Effector memory CD8-positive, alpha-beta T cell (primary cell): ENCODE results near the gene CADPS.

Source experiments
- ATAC-seq: fragments of 150-1000 bp; cut with Tn5 transposase; replicated peaks from 2 replicates; pipeline ENCODE4 v1.10.0; 2021; ENCODE audit warnings: mild to moderate bottlenecking, moderate library complexity
- DNase-seq, 3 experiments: peaks; one replicate each; pipeline ENCODE4 v3.0.0; 2021
- H3K27ac Mint-ChIP-seq, 2 donors: one replicate each; pipeline ENCODE4 v1.8.0; 2022; ENCODE audit warnings: mild to moderate bottlenecking in 2 of 2, mixed read lengths in 2 of 2, moderate library complexity in 2 of 2
- H3K27me3 Mint-ChIP-seq, 2 donors: one replicate each; pipeline ENCODE4 v1.8.0; 2022; ENCODE audit warnings: mixed read lengths in 2 of 2
- H3K36me3 Mint-ChIP-seq: one replicate; pipeline ENCODE4 v1.8.0; 2022; ENCODE audit warnings: mild to moderate bottlenecking, moderate library complexity, mixed read lengths; ENCODE audit not compliant: insufficient read depth
- H3K4me1 Mint-ChIP-seq, 2 donors: one replicate each; pipeline ENCODE4 v1.8.0; 2022; ENCODE audit warnings: low read depth in 2 of 2, mixed read lengths in 2 of 2
- H3K4me3 Mint-ChIP-seq, 2 donors: one replicate each; pipeline ENCODE4 v1.8.0; 2022; ENCODE audit warnings: mild to moderate bottlenecking in 2 of 2, mixed read lengths in 2 of 2, moderate library complexity in 2 of 2
- H3K9me3 Mint-ChIP-seq, 2 donors: one replicate each; pipeline ENCODE4 v1.8.0; 2022; ENCODE audit warnings: mixed read lengths in 2 of 2

Gene CADPS

DNA sequence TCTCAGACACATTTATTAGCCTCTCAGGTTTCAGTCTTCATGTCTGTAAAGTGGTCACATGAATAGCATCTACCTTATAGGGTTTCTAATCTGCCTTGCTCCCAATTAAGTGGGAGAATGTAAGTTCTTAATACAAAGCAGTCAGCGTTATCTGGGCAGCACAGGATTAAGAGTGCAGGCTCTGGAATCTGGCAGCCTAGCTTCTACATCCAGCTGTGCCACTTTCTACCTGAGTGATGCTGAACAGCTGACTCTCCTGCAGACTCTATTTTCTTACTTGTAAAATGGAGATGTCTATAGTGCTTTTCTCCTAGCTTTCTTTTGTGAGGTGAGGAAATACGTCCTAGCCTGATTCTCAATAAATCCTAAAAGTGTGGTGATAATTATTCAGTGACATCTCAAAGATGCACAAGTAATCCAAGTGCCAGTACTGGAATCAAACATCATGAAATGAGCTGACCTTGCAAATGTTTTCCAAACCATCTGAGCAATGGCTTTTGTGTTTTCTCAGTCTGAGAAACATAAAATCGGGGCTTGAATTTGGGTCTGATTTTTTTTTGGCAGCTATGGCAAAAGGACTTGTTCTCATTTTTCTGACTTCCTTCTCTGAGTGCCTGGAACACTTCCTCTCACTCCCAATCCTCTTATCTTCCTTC, 269.7 kb downstream of the CADPS start:
- ATAC-seq (no peak), DNase-seq (no peak)
- Mint-ChIP-seq H3K27me3 (no peaks in the 10 kb centered on the region), H3K27ac (no peak overlapping the region), H3K9me3 (peaks cover 0 to 4% of the 10 kb centered on the region in 2 donors), H3K4me3 (no peak overlapping the region), H3K4me1 (no peaks in the 10 kb centered on the region), H3K36me3 (peaks cover 2% of the 10 kb centered on the region)

DNA sequence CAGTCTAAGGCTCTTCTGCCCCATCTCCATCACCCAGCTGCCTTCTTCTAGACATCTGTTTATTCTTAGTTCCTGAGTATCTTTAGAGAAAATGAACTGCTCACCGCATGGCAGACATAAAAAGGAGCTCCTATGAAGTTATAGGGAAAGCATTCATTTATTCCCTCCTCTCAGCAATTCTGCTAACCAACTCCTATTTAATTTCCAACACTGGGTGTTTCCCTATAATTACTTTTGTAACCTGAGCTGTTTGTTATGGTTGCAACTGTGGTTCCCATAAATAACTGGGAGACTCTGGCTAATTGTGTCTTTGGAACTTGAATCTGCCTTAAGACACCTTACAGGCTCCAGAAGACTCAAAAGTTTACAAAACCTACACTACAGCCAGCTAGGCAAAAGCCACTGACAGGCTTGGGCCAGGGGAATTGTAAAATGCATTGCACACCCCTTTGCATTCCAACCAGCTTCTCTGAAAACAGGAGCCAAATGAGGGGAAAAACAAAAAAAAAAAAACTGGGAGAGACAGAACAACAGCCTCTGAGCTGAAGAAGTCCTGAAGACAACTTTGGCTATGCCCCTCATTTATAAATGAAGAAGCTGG, 270.4 kb downstream of the CADPS start:
- Mint-ChIP-seq H3K36me3 (no peaks in the 10 kb centered on the region), H3K27ac (no peak overlapping the region), H3K9me3 (peaks cover 0 to 4% of the 10 kb centered on the region in 2 donors), H3K27me3 (no peaks in the 10 kb centered on the region), H3K4me1 (no peaks in the 10 kb centered on the region), H3K4me3 (no peak overlapping the region)
- no peak for ATAC-seq
- no peak for DNase-seq

DNA sequence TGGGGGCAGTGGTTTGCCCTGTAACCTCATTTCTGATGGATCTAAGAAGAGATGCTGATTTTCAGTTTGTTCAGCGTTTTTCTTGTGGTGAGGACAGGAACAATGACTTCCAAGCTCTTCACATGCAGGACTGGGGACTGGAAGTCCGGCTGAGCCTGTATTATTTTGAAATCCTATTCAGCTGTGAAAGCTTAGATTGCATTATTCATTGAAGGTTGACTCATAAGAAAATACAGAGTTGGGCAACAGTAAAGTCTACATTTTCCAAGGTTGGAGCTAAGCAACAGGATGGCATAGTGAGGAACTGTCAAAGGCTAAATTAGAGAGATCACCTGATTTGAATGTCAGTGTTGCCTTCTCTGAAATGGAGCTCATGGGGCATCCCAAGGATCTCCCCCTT, 270.9 kb downstream of the CADPS start:
- no peaks in the 10 kb centered on the region for H3K27me3 Mint-ChIP-seq
- H3K9me3 Mint-ChIP-seq = peaks cover 0 to 4% of the 10 kb centered on the region in 2 donors
- H3K4me1 Mint-ChIP-seq = no peaks in the 10 kb centered on the region
- no peak for ATAC-seq
- no peak overlapping the region for H3K4me3 Mint-ChIP-seq
- DNase-seq = no peak
- H3K27ac Mint-ChIP-seq = no peak overlapping the region
- no peaks in the 10 kb centered on the region for H3K36me3 Mint-ChIP-seq

DNA sequence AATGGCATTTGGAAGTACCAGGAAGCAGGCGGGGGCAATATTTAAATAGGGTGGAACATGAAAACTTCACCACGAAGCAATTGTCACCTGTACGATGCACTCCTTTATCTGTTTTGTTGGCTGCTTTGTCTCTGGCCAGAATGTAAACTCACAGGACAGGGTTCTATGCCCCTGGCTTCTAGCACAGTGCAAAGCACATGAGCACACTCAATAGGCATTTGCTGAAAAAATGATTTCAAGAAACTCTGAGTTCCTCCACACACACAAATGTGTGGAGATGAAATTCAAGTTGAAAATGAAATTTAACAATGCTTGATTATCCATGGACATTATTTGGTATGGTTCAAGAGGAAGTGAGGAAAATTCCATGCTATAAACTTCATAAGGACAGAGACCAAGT, 272.2 kb downstream of the CADPS start:
- Mint-ChIP-seq H3K27ac (no peak overlapping the region), H3K36me3 (no peaks in the 10 kb centered on the region), H3K27me3 (no peaks in the 10 kb centered on the region), H3K4me3 (no peak overlapping the region), H3K9me3 (peaks cover 0 to 4% of the 10 kb centered on the region in 2 donors), H3K4me1 (no peaks in the 10 kb centered on the region)
- no peak for ATAC-seq
- no peak for DNase-seq

DNA sequence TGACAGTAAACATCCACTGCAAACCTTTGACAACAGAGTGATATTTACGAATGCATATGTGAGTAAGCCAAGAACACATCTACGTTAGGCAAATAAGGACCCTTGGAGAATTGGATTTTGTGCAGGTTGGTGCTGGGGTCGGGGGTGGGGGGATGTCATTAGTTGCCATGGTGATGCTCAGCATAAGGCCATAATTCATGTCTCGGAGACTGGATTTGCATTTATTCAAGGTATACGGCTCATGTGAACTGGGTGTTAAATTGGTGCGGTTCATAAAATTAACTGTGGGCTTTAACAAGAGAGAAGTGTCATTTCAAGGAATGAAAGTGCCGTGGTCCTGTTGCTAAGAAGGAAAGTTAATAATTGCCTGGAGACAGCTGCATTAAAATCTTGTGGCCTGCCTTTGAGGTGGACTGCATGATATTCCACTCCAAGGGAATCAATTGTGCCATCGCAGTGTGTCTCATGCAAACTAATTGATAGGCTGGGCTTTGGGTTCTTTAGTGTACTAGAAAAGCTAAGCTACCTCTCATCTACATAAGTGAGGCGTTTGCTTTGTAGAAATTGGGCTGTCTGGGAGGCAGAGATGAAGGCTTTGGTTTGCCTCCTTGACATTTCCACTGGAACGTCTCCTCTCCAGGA, 273.0 kb downstream of the CADPS start:
- H3K4me3 Mint-ChIP-seq = no peak overlapping the region

DNA sequence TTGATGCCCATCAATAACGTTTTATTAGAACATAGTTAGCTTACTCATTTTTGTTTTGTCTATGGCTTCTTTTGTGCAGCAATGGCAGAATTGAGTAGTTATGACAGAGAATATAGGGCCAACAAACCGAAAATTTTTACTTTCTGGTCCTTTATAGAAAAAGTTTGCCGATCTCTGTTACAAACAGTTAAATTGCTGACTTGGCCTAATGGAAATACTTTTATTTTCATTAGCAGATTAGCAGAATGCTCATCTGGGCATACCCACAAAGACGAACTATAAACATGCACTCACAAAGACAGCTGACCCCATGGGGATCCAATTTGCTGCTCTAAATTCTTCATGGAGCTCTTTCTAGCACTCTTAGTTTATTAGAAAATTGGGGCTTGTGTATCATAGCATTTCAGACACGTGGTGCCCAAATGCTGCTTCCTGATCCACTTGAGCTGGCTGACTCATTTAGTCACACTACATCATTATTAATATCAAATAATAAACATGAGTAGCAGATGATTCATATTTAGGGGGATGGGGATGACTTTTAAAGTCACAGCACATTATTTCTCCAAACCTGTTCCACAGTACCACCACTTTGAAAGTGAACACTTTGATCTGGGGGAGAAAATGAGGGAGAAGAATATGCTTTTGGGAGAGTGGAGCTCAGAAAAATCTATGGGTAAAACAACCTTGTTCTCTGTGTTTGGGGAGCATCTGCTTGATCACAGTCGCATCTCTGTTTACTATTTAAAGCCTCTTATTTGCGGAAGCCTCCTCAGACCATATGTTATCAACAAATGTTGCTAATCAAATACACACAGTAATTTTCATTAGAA, 273.8 kb downstream of the CADPS start:
- H3K27ac Mint-ChIP-seq = no peak overlapping the region
- no peak for DNase-seq

More for the DNA sequence above, 273.0 kb downstream of the CADPS start:
- Mint-ChIP-seq H3K27ac (no peak overlapping the region), H3K36me3 (no peaks in the 10 kb centered on the region), H3K9me3 (peaks cover 0 to 1% of the 10 kb centered on the region in 2 donors), H3K27me3 (no peaks in the 10 kb centered on the region), H3K4me1 (no peaks in the 10 kb centered on the region)
- no peak for DNase-seq
- ATAC-seq = no peak

DNA sequence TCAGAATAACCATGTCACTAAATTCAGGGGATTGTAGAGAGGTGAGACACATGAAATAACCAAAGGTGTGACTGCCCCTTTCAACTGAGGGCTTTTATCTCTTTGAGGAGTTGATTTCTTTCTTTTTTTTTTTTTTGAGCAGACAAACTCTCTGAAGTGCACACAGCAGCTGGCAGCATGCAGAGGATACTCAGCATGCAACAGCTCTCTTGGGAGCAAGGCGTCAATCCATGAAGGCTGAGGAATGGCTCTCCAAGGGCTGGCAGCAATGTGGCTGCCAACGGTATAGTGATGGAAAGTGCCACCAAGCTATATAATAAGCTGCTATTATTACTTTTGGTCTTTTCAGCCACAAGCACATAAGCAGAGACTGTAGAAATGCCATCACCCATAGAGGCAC, 275.2 kb downstream of the CADPS start:
- no peak for ATAC-seq
- peaks cover 3% of the 10 kb centered on the region for H3K36me3 Mint-ChIP-seq

More for the DNA sequence above, 273.8 kb downstream of the CADPS start:
- H3K4me1 Mint-ChIP-seq = no peaks in the 10 kb centered on the region
- no peaks in the 10 kb centered on the region for H3K9me3 Mint-ChIP-seq
- ATAC-seq = no peak
- H3K36me3 Mint-ChIP-seq = no peaks in the 10 kb centered on the region
- no peak overlapping the region for H3K4me3 Mint-ChIP-seq
- no peaks in the 10 kb centered on the region for H3K27me3 Mint-ChIP-seq

DNA sequence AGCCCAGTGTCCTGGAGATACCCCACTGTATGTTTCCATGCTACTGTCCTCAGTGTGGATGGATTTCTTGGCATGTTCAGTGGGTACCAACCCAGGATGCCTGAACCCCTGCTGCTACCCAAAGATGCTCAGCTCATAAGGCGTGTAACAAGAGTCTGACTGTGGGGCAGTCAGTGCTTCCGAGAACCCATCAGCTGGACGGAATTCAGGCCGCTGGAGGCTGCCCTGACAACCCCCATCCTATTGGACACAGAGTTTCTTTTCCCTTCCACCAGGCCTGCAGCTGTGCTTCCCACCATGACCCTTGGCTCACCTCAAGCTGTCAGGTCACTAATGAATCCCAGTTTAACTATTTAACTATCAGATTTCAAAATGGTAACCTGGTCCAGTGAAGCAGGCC, 277.7 kb downstream of the CADPS start:
- no peaks in the 10 kb centered on the region for H3K27me3 Mint-ChIP-seq
- peaks cover 3% of the 10 kb centered on the region for H3K36me3 Mint-ChIP-seq
- ATAC-seq (no peak), DNase-seq (no peak)
- no peak overlapping the region for H3K27ac Mint-ChIP-seq
- H3K4me3 Mint-ChIP-seq = no peak overlapping the region
- no peaks in the 10 kb centered on the region for H3K4me1 Mint-ChIP-seq
- no peaks in the 10 kb centered on the region for H3K9me3 Mint-ChIP-seq

More for the DNA sequence above, 275.2 kb downstream of the CADPS start:
- Mint-ChIP-seq H3K27ac (no peak overlapping the region), H3K4me3 (no peak overlapping the region), H3K4me1 (no peaks in the 10 kb centered on the region), H3K9me3 (no peaks in the 10 kb centered on the region), H3K27me3 (no peaks in the 10 kb centered on the region)
- DNase-seq = no peak

DNA sequence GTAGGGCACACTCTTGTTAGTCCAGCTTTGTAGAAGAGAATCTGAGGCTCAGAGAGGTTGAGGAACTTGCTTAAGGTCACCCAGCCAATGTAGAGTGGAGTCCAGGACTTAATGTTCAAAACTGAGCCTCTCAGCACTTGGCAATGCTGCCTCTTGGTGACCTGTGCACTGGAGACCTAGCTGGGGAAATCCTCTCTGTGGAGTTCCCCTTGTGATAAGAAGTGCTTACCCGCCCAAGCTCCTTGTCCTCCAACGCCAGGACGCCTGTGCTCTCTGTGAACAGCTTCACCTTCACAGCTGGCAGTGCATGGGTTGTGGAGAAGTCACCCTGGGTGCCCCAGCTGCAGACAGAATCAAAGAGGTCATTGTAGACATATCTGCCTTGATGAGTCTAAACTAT, 282.8 kb downstream of the CADPS start:
- Mint-ChIP-seq H3K27me3 (no peaks in the 10 kb centered on the region), H3K4me1 (no peaks in the 10 kb centered on the region), H3K4me3 (no peak overlapping the region), H3K36me3 (peaks cover 3% of the 10 kb centered on the region), H3K9me3 (no peaks in the 10 kb centered on the region), H3K27ac (no peak overlapping the region)
- ATAC-seq = no peak
- DNase-seq = no peak

DNA sequence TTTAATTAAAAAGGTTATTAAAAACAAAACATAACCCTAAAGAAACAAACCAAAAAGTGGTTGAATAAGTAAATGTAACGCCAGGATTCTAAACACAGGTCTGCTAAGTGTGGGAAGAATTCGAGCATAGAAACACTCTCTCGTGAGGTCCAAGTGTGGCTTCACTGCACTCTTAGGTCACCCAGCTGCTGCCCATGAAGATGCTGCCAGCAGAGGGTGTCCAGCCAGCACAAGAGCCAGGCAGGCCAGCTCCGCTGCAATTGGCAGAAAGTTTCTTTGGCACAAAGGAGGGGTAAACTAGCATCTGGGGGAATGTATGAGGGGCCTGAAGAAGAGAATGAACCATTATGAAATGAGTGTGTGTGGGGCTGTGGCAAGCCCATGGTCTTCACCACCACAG, 286.1 kb downstream of the CADPS start:
- no peak for DNase-seq
- H3K4me3 Mint-ChIP-seq = no peak overlapping the region
- no peaks in the 10 kb centered on the region for H3K4me1 Mint-ChIP-seq
- H3K9me3 Mint-ChIP-seq = no peaks in the 10 kb centered on the region
- ATAC-seq = no peak
- H3K36me3 Mint-ChIP-seq = no peaks in the 10 kb centered on the region
- no peak overlapping the region for H3K27ac Mint-ChIP-seq
- no peaks in the 10 kb centered on the region for H3K27me3 Mint-ChIP-seq

DNA sequence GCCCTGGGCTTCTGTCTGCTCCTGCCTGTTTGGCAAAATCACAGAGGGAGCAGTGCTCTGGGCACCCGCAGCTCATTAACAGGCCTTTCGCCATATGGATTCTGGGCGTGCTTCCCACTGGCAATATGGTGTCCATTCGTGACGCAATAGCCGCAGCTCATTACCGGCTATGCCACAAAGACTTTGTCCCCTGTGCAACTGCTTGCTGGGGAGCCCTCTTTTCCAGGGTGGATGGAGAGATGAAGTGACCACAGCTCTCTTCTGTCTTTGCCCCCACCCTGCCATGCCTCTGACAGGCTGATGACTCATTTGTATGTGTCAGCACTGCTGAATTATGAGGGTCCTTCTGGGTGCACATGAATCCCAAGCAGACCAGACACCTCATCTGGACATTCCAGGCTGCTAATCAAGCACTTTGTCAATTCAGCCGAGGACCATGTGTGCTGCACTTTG, 287.6 kb downstream of the CADPS start:
- ATAC-seq = no peak
- no peaks in the 10 kb centered on the region for H3K4me1 Mint-ChIP-seq
- peaks cover 0 to 1% of the 10 kb centered on the region in 2 donors for H3K9me3 Mint-ChIP-seq
- H3K27ac Mint-ChIP-seq = no peak overlapping the region
- no peak overlapping the region for H3K4me3 Mint-ChIP-seq
- H3K27me3 Mint-ChIP-seq = no peaks in the 10 kb centered on the region
- no peaks in the 10 kb centered on the region for H3K36me3 Mint-ChIP-seq
- no peak for DNase-seq

DNA sequence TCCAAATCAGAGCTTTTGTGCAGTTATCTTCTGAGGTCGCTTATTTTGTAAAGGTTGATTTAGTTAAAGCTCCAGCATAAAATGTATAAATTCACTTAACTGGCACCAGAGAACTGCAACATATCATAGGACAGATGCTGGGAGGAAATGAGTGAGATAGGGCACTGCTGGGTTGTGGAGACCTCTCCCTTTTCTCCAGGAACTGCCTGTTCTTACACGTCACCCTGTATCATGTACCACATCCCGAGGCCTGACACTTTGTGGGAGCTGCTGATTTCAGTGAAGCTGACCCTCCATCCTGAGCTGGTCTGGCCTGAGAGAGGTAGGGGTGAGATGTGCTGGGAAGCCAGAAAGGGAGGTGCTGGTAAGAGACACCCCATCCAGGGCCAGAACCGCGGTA, 288.0 kb downstream of the CADPS start:
- no peaks in the 10 kb centered on the region for H3K4me1 Mint-ChIP-seq
- no peak overlapping the region for H3K27ac Mint-ChIP-seq
- H3K4me3 Mint-ChIP-seq = no peak overlapping the region
- DNase-seq = no peak
- H3K9me3 Mint-ChIP-seq = peaks cover 0 to 1% of the 10 kb centered on the region in 2 donors
- no peaks in the 10 kb centered on the region for H3K36me3 Mint-ChIP-seq
- H3K27me3 Mint-ChIP-seq = no peaks in the 10 kb centered on the region
- no peak for ATAC-seq

DNA sequence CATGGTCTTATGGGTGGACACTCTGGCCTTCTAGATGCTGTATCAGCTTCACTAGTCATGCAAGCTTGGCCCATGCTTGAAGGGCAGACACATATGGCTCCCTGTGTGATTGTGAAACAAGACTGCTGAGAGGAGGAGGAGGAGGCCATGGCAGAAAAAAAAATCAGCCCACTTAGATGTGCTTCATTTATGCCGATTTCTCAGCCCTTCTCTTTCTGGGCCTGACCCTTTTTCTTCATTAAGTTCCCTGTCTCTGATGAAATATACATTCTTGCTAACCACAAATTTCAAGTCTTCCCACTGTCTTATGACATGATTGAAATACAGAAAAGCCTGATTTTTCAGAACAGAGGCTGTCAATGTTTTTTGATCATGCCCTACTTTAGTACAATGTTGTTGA, 288.9 kb downstream of the CADPS start:
- H3K36me3 Mint-ChIP-seq = no peaks in the 10 kb centered on the region
- ATAC-seq (no peak), DNase-seq (no peak)
- H3K27me3 Mint-ChIP-seq = no peaks in the 10 kb centered on the region
- H3K9me3 Mint-ChIP-seq = peaks cover 0 to 1% of the 10 kb centered on the region in 2 donors
- no peak overlapping the region for H3K4me3 Mint-ChIP-seq
- H3K4me1 Mint-ChIP-seq = no peaks in the 10 kb centered on the region
- no peak overlapping the region for H3K27ac Mint-ChIP-seq
